Measurements from ENCODE around the gene MRPL10. TPM values are rescaled to one million over a fixed set of nuclear protein-coding genes. Genes with fewer than 3 reads are reported as not detected.

MRPL10 gene
- total and polyA plus RNA-seq, 10 of the 15 experiments (the other 5 are each of a cell fraction or from before 2014, with no cell fraction given), result 18.9 to 61.9 (median 47.3) TPM

- no peak for TF ChIP-seq CEBPZ (IDR thresholded peaks at IDR 0.05; ENCODE audit: low read depth, low read length)
- TF ChIP-seq SMARCA5 (IDR thresholded peaks at IDR 0.05), result no peak
- no peak for TF ChIP-seq TBL1XR1 (IDR thresholded peaks at IDR 0.05; ENCODE audit: low read depth, low read length)
- TF ChIP-seq RAD51 (IDR thresholded peaks at IDR 0.05), result no peak
- TF ChIP-seq, protein P1, sequence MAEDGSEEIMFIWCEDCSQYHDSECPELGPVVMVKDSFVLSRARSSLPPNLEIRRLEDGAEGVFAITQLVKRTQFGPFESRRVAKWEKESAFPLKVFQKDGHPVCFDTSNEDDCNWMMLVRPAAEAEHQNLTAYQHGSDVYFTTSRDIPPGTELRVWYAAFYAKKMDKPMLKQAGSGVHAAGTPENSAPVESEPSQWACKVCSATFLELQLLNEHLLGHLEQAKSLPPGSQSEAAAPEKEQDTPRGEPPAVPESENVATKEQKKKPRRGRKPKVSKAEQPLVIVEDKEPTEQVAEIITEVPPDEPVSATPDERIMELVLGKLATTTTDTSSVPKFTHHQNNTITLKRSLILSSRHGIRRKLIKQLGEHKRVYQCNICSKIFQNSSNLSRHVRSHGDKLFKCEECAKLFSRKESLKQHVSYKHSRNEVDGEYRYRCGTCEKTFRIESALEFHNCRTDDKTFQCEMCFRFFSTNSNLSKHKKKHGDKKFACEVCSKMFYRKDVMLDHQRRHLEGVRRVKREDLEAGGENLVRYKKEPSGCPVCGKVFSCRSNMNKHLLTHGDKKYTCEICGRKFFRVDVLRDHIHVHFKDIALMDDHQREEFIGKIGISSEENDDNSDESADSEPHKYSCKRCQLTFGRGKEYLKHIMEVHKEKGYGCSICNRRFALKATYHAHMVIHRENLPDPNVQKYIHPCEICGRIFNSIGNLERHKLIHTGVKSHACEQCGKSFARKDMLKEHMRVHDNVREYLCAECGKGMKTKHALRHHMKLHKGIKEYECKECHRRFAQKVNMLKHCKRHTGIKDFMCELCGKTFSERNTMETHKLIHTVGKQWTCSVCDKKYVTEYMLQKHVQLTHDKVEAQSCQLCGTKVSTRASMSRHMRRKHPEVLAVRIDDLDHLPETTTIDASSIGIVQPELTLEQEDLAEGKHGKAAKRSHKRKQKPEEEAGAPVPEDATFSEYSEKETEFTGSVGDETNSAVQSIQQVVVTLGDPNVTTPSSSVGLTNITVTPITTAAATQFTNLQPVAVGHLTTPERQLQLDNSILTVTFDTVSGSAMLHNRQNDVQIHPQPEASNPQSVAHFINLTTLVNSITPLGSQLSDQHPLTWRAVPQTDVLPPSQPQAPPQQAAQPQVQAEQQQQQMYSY (CRISPR knock-in tag; IDR thresholded peaks at IDR 0.05), result no peak
- TF ChIP-seq HCFC1 (IDR thresholded peaks at IDR 0.05; ENCODE audit: low read length), result no peak
- no peak for TF ChIP-seq RFX5 (IDR thresholded peaks at IDR 0.05; ENCODE audit: low read depth, low read length)
- no peak for TF ChIP-seq SPI1 (IDR thresholded peaks at IDR 0.05; ENCODE audit: borderline replicate concordance, insufficient read depth, low read depth, low read length)
- TF ChIP-seq NBN (IDR thresholded peaks at IDR 0.05), result no peak
Measured at GRCh38 chr17:47877368-47878034, 46.2 kb upstream of the MRPL10 start (continued).
